RWPE1 (cell line): ENCODE measurements around the gene SRPK1.

Source experiments
- CTCF ChIA-PET: fragments of 350-600 bp; sonication (Branson Sonifier 250); formaldehyde crosslinking; extraction: SDS; loops from one replicate; lab custom pipeline; 2021; lab: Yijun Ruan, JAX
- POLR2A ChIA-PET: fragments of 400-600 bp; formaldehyde crosslinking; extraction: SDS; loops from one replicate; lab custom pipeline; 2020; ENCODE audit warnings: antibody characterized with exemption; ENCODE audit not compliant: low non-redundant PET; lab: Yijun Ruan, JAX
- DNase-seq: peaks from one replicate; pipeline ENCODE4 v3.0.0; 2012; ENCODE audit warnings: low spot score
- H3K27ac ChIP-seq: fragments of 450-650 bp; 2 replicates; pipeline ENCODE4 v1.5.1; 2017
- CTCF ChIP-seq: fragments of 450-650 bp; conservative IDR thresholded peaks from 2 replicates; pipeline ENCODE4 v1.5.1; 2017; ENCODE audit warnings: low read depth, mild to moderate bottlenecking

Gene SRPK1

GRCh38 chr6:35859367-35859766 is 61.5 kb downstream of the SRPK1 start:
- H3K27ac ChIP-seq = no peak overlapping the region
- TF ChIP-seq CTCF = no peak
- ChIA-PET POLR2A (no interaction called here), CTCF (no interaction called here)
- no peak for DNase-seq

- TF ChIP-seq CTCF = no peak
- no peak for DNase-seq
- no peak overlapping the region for H3K27ac ChIP-seq
- POLR2A ChIA-PET = no interaction called here
- CTCF ChIA-PET = no interaction called here
Measured at GRCh38 chr6:35857853-35858252, 63.0 kb downstream of the SRPK1 start.

DNA sequence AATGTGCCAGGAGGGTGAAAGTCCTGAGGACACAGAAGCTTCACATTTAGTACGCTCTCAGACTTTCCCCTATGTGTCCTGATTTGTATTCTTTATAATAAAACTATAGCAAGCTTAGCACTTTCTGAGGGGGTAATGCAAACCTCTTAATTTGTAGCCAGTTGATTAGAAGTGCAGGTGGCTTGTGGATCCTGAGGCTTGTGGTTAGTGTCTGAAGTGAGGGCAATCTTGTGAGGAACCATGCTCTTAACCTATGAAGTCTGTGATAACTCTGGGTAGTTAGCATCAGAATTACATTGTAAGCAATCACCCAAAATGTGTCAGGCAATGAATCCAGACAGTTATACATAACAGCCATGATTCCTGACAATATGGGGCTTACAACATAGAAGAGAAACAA is 64.6 kb downstream of the SRPK1 start:
- no peak for TF ChIP-seq CTCF
- CTCF ChIA-PET = interaction anchor here (0.6 kb wide), 1 partner anchor 131 kb away, joined by 3 read pairs; no protein-coding TSS in a partner anchor
- POLR2A ChIA-PET = interaction anchor here (0.6 kb wide), 1 partner anchor 29 kb away, joined by 3 read pairs; no protein-coding TSS in a partner anchor
- DNase-seq = no peak
- H3K27ac ChIP-seq = no peak overlapping the region

GRCh38 chr6:35852994-35853393 is 67.9 kb downstream of the SRPK1 start:
- CTCF ChIA-PET = no interaction called here

GRCh38 chr6:35850208-35850607 is 70.7 kb downstream of the SRPK1 start:
- ChIA-PET POLR2A (no interaction called here), CTCF (interaction anchor here (0.6 kb wide), 1 partner anchor 24 kb away, joined by 3 read pairs; no protein-coding TSS in a partner anchor)
- no peak for TF ChIP-seq CTCF
- DNase-seq = no peak
- no peak overlapping the region for H3K27ac ChIP-seq

More at GRCh38 chr6:35852994-35853393, 67.9 kb downstream of the SRPK1 start:
- no peak for TF ChIP-seq CTCF
- POLR2A ChIA-PET = no interaction called here
- DNase-seq = no peak
- H3K27ac ChIP-seq = no peak overlapping the region

- CTCF ChIA-PET = no interaction called here
- no peak for TF ChIP-seq CTCF
- no peak overlapping the region for H3K27ac ChIP-seq
- POLR2A ChIA-PET = no interaction called here
- DNase-seq = no peak
Measured at GRCh38 chr6:35844290-35844689, 76.6 kb downstream of the SRPK1 start.
